Measurements from ENCODE around the gene PDILT.

DNA sequence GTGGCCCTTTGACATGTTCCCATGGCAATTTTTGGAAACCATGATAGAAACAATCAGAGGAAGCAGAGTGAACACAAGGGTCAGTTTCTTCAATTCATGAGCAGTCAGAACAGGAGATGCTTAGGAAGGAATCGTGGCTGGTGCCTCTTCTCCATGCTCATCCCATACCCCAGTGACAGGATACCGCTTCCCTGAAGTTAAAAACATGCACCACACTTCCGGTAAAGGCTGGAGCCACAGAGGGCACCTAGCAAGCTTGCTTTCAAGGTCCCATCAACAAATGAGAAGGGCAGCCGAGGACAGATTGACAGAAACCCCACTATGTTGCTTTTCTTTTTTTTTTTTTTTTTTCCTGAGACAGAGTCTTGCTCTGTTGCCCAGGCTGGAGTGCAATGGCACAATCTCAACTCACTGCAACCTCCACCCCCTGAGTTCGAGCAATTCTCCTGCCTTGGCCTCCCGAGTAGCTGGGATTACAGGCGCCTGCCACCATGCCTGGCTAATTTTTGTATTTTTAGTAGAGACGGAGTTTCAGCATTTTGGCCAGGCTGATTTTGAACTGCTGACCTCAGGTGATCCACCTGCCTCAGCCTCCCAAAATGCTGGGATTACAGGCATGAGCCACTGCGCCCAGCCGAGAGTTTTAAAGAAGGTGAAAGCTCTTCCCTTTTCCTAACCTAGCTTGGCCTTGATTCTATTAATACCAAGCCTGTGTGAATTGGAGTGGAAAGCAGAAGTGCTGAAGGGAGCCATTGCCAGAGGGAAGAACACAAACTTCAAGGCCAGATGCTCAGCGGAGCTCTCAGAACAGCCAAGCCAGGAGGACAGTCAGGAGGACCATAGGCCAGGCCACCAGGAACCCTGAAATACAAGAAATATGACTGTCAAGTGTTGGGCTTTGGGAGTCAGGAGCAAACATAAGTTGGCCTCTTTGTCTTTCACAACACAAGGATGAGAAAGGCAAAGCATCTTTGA, 93.8 kb downstream of the PDILT start:
- no peak for TF ChIP-seq CTCF (conservative IDR thresholded peaks at IDR 0.05; ENCODE audit: low read depth, low read length)
- TF ChIP-seq EZH2 (IDR thresholded peaks at IDR 0.05; ENCODE audit: borderline replicate concordance, low read depth, low read length, poor library complexity, severe bottlenecking) = no peak
